ENCODE measurements around the gene CDH4.

DNA sequence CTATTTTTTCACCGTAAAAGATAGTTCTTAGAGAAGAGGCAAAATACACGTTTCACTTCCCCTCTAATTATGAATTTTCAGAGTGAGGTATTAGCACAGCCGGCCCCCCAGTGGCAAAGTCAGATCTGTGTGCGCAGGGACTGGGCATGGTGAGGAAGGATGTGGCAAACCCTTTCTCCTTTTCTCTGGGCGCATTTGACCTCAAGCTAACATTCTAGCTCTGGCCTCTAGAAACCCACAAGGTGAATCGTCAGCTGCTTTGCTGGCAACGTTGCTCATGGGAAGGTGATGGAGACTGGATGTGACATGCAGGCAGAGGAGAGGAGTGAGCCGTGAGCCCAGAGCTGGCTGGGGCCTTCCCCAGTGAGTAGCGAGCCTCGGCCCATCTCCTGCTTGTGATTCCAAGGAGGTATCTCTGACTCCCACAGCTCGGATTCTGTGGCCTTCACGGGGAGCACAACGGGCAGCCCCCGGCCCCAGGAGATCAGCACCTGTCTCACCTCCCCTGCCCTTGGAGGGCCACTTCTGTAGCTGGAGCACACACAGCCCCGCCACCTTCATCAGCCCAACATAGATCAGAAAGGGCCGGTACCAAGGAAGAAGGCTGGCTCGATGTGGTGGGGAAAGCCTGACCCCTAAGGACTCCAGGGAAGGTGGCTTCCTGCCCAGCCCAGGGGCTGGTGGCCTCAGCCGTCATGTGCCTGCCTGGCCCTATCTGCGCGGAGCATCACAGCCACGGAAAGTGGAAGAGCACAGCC lies 660.8 kb downstream of the CDH4 start:
- TF ChIP-seq, protein P1, sequence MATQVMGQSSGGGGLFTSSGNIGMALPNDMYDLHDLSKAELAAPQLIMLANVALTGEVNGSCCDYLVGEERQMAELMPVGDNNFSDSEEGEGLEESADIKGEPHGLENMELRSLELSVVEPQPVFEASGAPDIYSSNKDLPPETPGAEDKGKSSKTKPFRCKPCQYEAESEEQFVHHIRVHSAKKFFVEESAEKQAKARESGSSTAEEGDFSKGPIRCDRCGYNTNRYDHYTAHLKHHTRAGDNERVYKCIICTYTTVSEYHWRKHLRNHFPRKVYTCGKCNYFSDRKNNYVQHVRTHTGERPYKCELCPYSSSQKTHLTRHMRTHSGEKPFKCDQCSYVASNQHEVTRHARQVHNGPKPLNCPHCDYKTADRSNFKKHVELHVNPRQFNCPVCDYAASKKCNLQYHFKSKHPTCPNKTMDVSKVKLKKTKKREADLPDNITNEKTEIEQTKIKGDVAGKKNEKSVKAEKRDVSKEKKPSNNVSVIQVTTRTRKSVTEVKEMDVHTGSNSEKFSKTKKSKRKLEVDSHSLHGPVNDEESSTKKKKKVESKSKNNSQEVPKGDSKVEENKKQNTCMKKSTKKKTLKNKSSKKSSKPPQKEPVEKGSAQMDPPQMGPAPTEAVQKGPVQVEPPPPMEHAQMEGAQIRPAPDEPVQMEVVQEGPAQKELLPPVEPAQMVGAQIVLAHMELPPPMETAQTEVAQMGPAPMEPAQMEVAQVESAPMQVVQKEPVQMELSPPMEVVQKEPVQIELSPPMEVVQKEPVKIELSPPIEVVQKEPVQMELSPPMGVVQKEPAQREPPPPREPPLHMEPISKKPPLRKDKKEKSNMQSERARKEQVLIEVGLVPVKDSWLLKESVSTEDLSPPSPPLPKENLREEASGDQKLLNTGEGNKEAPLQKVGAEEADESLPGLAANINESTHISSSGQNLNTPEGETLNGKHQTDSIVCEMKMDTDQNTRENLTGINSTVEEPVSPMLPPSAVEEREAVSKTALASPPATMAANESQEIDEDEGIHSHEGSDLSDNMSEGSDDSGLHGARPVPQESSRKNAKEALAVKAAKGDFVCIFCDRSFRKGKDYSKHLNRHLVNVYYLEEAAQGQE (tag by site-specific recombination; IDR thresholded peaks at IDR 0.05), result no peak
- TF ChIP-seq, protein P2, sequence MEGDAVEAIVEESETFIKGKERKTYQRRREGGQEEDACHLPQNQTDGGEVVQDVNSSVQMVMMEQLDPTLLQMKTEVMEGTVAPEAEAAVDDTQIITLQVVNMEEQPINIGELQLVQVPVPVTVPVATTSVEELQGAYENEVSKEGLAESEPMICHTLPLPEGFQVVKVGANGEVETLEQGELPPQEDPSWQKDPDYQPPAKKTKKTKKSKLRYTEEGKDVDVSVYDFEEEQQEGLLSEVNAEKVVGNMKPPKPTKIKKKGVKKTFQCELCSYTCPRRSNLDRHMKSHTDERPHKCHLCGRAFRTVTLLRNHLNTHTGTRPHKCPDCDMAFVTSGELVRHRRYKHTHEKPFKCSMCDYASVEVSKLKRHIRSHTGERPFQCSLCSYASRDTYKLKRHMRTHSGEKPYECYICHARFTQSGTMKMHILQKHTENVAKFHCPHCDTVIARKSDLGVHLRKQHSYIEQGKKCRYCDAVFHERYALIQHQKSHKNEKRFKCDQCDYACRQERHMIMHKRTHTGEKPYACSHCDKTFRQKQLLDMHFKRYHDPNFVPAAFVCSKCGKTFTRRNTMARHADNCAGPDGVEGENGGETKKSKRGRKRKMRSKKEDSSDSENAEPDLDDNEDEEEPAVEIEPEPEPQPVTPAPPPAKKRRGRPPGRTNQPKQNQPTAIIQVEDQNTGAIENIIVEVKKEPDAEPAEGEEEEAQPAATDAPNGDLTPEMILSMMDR (tag by site-specific recombination; IDR thresholded peaks at IDR 0.05), result no peak
- TF ChIP-seq ZNF639 (tag by site-specific recombination; IDR thresholded peaks at IDR 0.05), result no peak
- no peak for TF ChIP-seq ZBTB7A (tag by site-specific recombination; IDR thresholded peaks at IDR 0.05; ENCODE audit: low read depth)
